ENCODE results near the gene CXADR.
A peak's percentile ranks its signal among the peaks of the same experiment; 100 is the strongest.

CXADR gene

DNA sequence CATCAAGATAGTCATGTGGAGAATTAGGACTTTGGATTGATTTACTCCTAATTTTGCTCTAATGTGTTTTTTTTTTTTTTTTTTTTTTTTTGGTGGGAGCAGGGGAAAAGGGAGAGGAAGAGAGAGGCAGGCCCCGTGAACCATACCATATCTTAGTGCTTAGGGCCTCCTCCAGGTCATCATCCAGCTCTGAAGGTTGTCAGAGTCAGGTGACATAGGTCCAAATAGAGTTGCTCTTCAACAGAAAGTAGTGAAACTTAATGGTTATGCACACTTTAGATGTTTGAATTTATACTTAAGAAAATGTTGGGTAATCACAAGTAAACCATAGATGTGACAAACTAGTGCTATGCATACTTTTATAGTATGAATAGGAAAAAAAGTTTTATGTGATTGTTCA lies 32.2 kb downstream of the CXADR start:
- no peak for DNase-seq

DNA sequence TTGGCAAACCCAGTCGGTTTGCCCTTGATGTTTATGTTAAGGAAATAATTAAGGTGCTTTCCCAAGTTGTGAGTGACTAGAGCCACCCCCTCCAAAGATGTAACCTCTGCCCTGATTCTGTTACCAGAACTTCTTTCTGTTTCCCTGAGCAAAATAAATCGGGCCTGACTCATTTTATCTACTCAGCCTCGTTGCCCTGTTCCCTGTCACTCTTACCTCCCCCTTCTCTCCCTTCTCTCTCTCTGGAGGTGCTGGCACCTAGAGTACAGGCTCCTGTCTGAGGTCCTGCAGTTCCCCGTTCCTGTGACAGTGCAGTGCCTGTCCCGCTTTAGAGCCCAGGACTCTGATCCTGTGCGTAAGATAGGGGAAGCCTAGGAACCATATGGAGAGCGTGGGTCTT lies 35.4 kb downstream of the CXADR start:
- DNase-seq, result no peak

DNA sequence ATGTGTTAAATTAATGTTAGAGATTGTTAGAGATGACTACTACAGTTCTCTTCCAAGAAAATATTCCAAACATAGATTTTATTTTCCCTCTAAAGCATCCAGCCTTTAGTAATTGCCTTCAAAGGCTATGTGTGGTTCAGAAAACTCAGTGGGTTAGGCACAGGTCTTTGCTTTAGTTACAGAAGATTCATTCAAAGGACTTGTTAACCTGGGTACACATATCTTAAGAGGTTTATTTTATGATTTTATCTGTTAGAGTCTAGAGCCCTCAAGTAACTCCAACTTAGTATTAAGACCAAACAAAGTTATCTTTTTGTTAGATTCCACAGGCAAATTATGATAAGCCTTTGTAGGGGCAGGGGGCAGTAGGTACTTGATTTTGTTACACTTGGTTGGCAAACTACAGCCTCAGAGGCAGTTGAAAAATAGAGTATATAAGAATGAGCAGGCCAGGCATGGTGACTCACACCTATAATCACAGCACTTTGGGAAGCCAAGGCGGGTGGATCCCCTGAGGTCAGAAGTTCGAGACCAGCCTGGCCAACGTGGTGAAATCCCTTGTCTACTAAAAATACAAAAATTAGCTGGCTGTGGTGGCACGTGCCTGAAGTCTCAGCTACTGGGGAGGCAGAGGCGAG lies 37.9 kb downstream of the CXADR start:
- no peak for DNase-seq

DNA sequence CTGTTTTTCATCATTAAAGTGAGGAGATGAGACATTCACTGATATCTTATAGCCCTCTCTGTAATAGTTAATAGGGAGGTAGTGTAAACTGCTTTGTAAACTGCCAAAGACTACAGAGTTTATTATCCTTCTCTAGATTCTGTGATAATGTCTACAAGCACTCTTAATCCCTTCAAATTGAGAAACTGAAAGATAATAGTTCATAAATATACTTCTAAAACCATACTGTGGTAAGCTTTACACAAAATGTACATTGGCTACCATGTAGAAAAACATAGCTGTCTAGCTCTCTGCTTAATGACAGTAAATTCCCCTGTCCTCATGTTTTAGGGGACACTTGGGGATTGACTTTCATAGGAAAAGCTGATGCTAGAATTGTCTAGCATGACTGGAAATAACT lies 39.6 kb downstream of the CXADR start:
- DNase-seq, result no peak

DNA sequence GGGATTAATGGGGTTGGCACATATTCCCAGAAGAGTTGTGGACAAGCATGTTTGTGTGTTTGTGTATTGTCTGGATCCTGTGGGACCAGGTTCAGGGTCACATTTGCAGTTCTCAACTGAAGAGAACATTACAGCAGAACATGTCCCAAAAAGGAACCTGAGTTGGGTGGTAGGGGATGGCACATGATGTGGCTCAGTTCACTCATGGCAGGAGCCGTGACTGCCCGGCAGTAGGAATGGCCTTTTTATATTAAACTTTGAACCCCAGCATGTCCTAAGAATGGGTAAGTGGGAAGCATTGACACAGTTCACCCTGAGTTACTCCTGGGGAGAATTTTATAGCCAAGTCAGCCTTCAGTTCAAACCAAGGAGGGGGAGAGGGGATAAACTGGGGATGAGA lies 41.3 kb downstream of the CXADR start:
- no peak for DNase-seq

DNA sequence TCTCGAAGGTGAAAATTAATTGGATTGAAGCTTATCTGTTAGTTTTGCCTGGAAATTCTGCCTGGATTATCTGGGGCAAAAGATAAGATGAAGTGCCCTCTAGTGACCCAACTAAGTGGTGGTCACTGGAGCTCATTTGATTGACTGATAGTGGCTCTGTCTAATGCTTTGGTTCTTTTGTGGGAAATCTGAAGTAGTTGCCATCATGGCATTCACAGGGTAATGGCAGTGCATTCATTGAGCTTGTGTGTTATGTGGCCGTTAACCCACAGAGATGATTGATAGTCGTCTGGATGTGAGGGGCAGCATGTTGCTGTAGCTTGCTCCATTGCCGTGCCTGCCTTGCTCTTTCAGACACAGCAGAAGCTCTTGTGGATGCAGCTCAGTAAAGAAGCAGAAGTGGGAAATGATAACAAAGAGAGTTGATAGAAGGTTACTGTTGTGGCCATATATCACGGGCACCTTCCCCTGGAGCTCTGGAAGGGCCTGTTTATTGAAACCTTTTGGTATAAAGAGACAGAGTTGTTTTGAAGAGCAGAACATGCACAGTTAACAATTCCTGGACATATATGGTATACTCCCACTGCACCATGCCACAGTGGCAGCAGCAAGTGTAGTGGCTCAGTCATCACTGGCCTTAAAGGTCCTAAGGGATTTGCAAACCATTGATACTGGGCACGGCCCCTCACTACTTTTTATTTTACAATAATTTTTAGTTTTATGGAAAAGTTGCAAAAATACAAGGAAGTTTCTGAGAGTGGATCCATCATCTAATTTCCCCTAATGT lies 42.0 kb downstream of the CXADR start:
- DNase-seq, result no peak

DNA sequence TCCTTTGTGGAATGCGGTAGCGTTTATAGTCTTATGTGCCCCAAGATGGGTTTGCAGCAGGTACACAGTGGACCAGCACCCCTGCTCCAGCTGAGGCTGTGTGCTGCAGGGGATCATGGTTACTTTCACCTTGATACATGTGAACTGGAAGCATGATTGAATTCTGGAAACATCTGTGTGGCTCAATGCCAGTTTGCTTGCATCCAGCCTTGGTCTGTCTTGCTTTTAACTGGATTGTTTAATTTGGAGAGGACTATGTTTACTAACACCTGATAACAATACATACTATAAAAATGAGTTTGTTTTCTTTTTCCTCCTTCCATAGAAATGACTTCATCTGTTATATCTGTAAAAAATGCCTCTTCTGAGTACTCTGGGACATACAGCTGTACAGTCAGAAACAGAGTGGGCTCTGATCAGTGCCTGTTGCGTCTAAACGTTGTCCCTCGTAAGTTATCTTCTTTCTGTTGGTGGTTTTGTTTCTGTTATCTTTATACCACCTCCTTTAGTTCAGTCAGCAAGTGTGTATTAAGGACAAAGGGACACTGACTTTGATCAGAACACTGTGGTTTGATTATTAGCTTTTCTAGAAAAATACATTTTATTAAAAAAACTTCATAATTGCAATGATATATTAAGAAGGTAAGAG lies 47.7 kb downstream of the CXADR start:
- no peak for DNase-seq

DNA sequence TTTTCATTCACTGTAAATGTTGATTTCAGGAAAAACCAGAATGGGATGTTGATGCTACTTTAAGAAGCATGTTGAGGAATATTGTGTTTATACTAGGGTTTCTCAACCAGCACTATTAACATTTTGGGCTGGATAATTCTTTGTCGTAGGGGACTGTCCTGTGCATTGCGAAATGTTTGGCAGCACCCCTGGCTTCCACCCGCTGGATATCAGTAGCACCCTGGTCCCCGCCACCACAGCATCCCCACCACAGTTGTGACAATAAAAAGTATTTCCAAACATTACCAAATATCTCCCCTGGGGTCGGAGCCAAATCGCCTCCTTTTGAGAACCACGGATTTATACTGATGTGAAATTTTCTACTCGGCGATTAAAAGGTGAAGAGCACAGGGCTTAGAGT lies 57.9 kb downstream of the CXADR start:
- no peak for DNase-seq

DNA sequence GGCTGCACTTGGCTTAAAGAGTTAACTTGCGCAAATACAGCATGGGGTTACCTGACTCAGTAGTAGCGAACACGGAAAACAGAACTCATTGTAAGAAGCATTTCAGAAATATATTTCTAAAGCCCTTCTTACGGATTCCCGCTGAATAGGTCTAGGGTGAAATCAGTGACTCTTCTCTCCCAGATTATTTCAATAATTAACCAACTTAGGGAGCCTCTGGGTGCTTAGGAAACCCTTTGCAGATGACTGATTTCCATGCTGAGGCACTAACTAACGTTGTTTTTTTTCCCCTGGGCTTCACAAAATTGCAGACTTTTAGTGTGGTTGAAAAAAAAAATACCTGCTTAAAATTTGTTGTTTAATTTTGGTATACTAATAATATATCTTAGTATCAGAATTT lies 59.6 kb downstream of the CXADR start:
- no peak for DNase-seq

DNA sequence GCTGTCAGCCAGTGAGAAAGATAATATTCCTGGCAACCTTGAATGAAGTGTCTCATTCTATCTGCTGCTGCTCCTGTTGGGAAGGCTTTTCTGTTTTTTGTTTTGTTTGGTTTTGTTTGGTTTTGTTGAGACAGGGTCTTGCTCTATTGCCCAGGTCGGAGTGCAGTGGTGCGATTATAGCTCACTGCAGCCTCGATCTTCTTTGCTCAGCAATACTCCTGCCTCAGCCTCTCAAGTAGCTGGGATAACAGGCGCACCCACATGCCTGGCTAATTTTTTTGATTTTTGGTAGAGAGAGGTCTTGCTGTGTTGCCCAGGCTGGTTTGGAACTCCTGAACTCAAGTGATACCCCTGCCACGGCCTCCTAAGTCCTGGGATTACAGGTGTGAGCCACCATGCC lies 62.2 kb downstream of the CXADR start:
- DNase-seq, result no peak

DNA sequence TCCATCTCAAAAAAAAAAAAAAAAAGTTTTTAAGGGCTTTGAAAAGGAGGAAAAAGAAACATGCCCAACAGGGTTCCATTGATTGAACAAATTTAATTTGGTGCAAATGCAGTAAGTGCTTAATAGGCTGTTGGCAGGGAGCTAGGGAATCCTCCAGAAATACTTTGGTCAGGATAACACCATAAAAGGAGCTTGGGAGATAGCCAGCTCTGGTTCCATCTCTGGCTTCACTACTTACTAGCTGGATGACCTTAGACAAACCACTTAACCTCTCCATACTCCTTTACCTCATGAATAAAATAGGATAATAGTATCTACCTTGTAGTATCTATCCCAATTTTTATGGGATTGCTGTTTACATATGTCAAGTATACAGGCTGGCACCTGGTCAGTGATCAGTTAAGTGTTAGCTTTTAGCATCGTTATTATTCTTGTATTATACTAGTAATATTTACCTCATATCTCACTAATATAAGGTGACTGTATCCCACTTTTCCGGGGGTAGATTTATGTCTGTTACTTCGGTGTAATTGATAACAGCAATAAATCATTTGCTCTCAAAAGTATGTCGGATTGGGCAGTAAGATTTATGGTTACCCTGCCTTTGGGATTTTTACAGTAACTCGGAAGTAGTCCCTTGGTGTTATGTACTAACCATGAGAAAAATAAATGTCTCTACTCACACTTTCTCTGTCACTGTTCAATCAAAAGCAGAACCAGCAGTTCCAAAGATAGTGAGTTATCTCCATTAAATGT lies 63.4 kb downstream of the CXADR start:
- peak; percentile 92 for DNase-seq

DNA sequence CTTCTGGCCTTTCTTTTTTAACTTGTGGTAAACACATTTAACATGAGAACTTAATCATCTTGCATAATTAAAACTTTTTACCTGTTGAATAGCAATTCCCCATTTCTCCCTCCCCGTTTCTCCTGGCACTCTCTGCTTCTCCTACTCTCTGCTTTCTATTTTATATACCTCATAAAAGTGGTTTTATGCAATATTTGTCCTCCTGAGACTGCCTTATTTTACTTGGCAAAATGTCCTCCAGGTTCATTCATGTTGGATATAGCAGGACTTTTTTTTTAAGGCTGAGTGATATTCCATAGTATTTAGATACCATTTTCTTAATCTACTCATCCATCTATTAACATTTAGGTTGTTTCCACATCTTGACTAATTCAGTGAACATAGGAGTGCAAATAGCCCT lies 64.9 kb downstream of the CXADR start:
- no peak for DNase-seq

DNA sequence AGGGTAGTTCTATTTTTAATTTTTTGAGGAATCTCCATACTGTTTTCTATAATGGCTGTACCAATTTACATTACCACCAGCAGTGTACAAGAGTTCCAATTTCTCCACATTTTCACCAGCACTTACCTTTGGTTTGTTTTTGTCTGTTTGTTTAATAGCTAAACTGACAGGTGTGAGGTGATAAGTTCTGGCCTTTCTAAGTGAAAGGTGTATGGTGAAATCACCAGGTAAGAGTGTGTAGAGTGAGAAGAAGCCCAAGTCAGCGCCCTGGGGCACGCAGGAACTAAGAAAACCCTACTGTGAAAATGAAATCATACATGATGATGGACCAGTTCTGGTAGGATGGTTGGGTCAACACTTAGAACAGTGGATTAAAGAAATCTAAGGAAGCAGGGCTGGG lies 65.3 kb downstream of the CXADR start:
- DNase-seq, result no peak

DNA sequence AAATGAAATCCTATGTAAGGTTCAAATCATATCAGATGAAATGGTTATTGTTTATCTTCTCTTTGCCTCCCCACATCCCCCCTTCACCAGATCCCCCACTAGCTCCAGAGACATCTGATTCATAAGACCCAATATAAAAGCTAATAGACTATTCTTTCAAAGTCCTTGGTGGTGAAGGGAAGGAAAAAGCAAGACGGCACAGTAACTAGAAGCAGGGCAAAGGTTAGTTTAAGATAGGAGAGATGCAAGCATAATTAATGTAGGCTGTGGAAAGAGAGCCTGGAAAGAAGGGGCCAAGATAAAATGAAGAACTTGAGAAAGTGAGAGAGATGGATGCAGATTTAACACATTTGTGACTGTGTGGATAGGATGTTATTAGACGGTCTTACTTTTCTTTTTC lies 66.0 kb downstream of the CXADR start:
- DNase-seq, result no peak

DNA sequence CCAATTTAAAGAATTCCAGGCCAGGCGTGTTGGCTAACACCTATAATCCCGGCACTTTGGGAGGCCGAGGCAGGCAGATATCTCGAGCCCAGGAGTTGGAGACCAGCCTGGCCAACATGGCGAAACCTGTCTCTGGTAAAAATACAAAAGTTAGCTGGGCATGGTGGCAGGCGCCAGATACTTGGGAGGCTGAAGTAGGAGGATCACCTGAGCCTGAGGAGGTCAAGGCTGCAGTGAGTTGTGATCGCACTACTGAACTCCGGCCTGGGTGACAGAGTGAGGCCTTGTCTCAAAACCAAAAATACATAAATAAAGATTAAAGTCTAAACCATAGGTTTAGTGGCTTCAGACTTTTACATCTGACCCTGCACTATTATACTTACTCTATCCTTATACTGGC lies 67.5 kb downstream of the CXADR start:
- DNase-seq, result no peak

DNA sequence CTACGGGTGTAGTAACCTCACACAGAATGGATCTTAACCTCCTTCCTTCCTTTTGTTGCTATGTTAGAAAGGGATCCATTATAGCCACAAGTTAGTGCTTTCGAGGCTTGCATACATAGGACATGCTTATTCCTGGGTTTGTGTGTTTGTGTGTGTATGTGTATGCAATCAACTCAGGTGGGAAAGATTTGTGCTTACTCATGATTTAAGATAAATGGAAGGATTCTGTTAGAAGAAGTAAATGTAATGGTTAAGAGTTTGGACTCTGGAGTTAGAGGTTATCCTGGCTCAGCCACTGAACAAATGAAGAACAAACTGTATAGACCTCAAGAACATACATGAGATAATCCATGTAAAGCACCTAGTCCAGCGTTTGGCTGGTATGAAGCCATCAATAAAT lies 71.1 kb downstream of the CXADR start:
- DNase-seq, result no peak

DNA sequence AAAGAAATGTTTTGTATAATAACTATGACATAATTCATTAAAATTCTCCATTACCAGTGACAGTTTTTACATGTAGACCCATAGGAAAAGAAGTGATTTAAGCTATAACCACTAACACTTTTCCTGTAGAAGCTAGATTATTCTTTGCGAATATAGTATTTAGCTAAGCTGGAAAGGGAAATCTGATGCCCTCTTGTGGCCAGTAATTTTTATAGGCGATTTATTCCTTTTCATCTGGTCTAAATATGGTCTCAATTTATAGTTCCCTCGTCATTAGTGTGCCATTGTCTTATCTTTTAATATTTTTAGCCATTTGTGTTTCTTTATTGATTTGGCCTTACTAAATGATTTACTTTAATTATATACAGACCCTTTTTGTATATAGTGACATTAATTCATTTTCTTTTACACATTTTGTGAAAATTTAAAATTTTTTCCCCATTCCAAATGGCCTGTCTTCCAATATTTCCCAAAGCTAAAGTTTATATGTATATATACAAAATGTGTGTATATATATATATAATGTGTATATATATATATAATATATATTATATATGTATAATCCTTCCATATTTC lies 73.1 kb downstream of the CXADR start:
- peak; percentile 57 for DNase-seq

DNA sequence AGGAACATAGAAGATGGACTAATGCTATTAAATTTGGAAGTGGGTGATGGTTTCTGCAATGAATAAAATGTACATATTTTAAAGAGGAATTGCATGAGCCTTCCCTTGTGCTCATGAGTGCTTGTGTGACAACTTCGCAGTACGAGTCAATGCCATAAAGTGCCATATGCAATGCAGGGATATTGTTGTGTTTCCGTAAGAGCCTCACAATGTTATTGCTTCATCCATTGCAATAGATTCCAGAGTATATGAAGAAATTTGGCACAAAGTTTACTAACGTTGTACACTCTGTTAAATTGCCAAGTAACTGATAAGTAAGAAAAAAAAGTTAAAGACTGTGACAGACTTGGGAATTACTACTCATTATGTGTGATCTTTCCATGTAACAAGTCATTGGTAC lies 77.6 kb downstream of the CXADR start:
- DNase-seq, result no peak

DNA sequence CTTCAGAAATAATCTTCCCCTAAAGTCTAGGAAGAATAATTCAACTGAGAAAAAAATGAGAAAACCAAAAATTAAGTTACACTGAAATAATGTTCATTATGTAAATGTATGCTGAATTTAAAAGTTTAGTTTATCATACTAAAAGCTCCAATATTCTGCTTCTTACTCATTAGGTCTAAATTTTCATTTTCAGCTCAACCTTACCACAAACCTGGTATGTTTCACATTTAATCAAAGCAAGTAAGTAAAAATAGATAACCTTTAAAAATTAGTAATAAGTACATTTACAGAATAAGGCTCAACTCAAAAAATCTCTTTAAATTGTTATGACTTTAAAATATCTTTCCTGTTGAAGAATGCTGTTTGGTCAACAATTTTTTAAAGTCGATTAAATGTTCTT lies 84.8 kb downstream of the CXADR start:
- no peak for DNase-seq

DNA sequence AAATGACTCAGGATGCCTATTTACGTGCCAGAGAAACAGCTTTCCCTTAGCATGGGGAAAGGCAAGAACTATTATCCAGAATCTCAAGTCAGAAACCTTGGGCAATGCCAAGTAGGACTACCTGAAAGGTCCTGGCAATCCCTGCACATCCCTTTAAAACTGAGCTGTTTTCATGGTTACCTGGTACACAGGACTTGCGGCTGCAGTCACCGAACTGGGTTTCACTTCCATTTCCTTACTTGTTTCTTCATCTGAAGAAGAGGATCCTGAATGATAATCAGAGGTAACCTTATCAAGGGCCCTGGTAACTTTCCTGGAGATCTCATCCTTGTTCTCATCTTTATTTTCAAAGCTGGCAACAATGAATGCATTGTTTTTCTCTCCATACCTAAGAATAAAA lies 85.6 kb downstream of the CXADR start:
- no peak for DNase-seq

DNA sequence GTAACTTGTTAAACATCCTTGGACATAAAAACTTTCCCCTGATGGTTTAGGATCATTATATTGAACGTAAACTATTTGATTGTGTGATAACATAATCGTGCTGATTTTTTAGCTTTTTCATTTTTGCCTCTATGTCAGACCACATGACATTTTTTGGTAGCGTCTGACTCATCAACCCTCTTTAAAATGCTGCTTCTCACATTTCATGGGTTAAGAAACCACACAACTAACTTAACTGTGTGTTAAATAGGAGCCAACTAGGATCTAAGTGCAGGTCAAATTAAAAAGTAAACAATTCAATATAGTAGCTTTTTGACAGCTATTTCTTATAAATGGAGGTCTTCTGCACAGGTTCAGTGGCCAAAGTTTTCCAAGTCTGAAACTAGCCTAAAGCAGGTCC lies 90.0 kb downstream of the CXADR start:
- no peak for DNase-seq

DNA sequence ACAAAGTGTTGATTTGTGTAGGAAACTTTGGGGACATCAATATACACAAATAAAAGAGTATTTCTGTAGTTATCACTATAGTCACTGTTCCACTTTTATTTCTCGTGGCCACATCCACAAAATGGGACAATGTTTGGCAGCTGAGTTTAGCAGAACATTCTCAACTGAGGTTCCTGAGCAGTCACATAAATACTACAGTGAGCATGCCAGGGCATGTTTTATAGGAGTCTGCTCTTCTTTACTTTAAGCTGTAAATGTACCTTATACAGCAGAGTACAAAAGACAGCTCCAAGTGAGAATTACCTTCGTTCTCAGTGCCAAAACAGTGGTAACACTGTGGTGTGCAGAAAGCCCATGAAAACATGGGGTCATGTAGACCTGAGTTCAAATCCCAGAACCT lies 94.8 kb downstream of the CXADR start:
- peak; percentile 8 for DNase-seq

DNA sequence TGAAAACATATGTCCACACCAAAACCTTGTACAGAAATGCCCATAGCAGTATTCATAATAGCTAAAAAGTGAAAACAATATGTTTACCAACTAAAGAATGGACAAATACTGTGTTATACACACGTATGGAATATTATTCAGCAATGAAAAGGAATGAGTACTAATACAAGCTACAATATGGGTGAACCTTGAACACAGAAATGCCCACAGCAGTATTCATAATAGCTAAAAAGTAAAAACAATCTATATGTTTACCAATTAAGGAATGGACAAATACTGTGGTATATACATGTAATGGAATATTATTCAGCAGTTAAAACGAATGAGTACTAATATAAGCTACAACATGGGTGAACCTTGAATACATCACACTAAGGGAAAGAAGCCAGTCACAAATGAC lies 96.8 kb downstream of the CXADR start:
- no peak for DNase-seq
